ENCODE data around the gene PSEN2. TPM values are rescaled to one million over a fixed set of nuclear protein-coding genes. Genes with fewer than 3 reads are reported as not detected.

PSEN2 gene
- total and polyA plus RNA-seq, 2 of the 8 experiments (the other 6 are each of a cell fraction or from before 2014, with no cell fraction given), result 22.9 to 29.0 TPM

- no peak for TF ChIP-seq CHD2 (IDR thresholded peaks at IDR 0.05; ENCODE audit: low read length)
- TF ChIP-seq CTBP2 (IDR thresholded peaks at IDR 0.05; ENCODE audit: borderline replicate concordance, insufficient read depth, insufficient read length, low read length), result no peak
- no peak for TF ChIP-seq JUND (IDR thresholded peaks at IDR 0.05; ENCODE audit: low read length)
These were observed 42.3 kb downstream of the PSEN2 start (continued) for GRCh38 chr1:226912587-226913176.
